Skeletal muscle tissue (tissue), 4 donors: Measurements from ENCODE around the gene MAP4K4. TPM values are rescaled to one million over a fixed set of nuclear protein-coding genes. Genes with fewer than 3 reads are reported as not detected.

Experiments
- H3K27ac ChIP-seq: one replicate; pipeline ENCODE4 v1.7.0; 2013; ENCODE audit warnings: mild to moderate bottlenecking, low read depth, low read length, inconsistent platforms
- H3K27me3 ChIP-seq, 3 donors: one replicate each; pipeline ENCODE4 v1.7.0; 2013; ENCODE audit warnings: low read length in 3 of 3; ENCODE audit not compliant: control insufficient read depth in 3 of 3, insufficient read depth in 3 of 3
- H3K36me3 ChIP-seq, 3 donors: one replicate each; pipeline ENCODE4 v1.7.0; 2013; ENCODE audit warnings: low read length in 3 of 3; ENCODE audit not compliant: control insufficient read depth in 3 of 3, insufficient read depth in 3 of 3
- H3K4me1 ChIP-seq, 3 donors: one replicate each; pipeline ENCODE4 v1.7.0; 2013; ENCODE audit warnings: low read length in 3 of 3, mild to moderate bottlenecking in 3 of 3; ENCODE audit not compliant: control insufficient read depth in 3 of 3, insufficient read depth in 3 of 3
- H3K4me3 ChIP-seq, 3 donors: one replicate each; pipeline ENCODE4 v1.7.0; 2013; ENCODE audit warnings: low read length in 3 of 3
- H3K9ac ChIP-seq, 3 donors: one replicate each; pipeline ENCODE4 v1.7.0; 2013; ENCODE audit warnings: low read length in 3 of 3, mild to moderate bottlenecking in 3 of 3, moderate library complexity in 2 of 3, low read depth in 1 of 3
- H3K9me3 ChIP-seq, 3 donors: one replicate each; pipeline ENCODE4 v1.7.0; 2013; ENCODE audit warnings: low read length in 3 of 3; ENCODE audit not compliant: control insufficient read depth in 3 of 3
- total RNA-seq: library from RNA; depleted of rRNA; stranded (reverse); fragments of >200 nt; gene quantifications from one replicate; pipeline ENCODE4 v1.2.3, GENCODE V29; 2014
- donor health status: Osteomylitis.

The MAP4K4 gene
- total RNA-seq, 1 donor from 2014 or later = 77.2 TPM

- H3K9ac ChIP-seq = no peak overlapping the region
- H3K9me3 ChIP-seq = no peaks in the 10 kb centered on the region
- no peak overlapping the region for H3K27ac ChIP-seq
- no peaks in the 10 kb centered on the region for H3K27me3 ChIP-seq
- H3K4me1 ChIP-seq = no peaks in the 10 kb centered on the region
- no peak overlapping the region for H3K4me3 ChIP-seq
- H3K36me3 ChIP-seq = peaks cover 48 to 69% (median 68%) of the 10 kb centered on the region in 3 donors
These were observed 171.0 kb downstream of the MAP4K4 start for GRCh38 chr2:101868525-101868924.

DNA sequence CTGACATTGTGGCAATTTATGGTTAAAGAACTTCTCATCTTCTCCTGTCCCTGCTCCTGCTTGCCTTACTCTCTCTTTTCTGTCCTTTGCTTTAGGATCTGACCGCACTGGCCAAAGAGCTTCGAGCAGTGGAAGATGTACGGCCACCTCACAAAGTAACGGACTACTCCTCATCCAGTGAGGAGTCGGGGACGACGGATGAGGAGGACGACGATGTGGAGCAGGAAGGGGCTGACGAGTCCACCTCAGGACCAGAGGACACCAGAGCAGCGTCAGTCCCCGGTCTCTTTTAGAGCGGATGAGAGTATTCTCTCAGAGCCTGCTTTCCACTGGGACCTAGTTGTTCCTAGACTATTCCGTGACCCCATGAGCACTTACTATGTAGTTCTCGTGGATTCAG is 172.0 kb downstream of the MAP4K4 start:
- Histone ChIP-seq H3K27ac (no peak overlapping the region), H3K4me1 (no peaks in the 10 kb centered on the region), H3K36me3 (peaks cover 55 to 76% (median 73%) of the 10 kb centered on the region in 3 donors), H3K4me3 (no peak overlapping the region), H3K9me3 (no peaks in the 10 kb centered on the region), H3K27me3 (no peaks in the 10 kb centered on the region), H3K9ac (no peak overlapping the region)

DNA sequence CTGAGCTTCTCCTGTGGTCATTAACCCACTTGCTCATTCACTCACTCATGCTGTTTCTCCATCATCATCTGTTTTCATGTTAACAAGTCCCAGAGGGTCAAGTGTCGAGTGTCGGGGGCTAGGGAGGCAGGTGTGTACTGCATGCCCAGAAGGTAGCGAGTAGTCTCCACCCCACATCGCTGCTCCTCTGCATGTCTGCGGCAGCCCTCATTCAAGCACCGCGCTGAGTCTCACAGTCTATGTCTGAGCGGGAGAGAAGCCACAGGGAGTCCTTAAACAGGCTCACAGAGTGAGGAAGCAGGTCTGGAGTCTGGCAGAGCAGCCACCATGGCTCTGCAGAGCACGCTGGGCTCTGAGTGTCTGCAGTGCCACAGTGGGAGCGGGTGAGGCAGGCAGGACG is 172.9 kb downstream of the MAP4K4 start:
- Histone ChIP-seq H3K27ac (no peak overlapping the region), H3K4me1 (no peaks in the 10 kb centered on the region), H3K9me3 (no peaks in the 10 kb centered on the region), H3K27me3 (no peaks in the 10 kb centered on the region), H3K4me3 (no peak overlapping the region), H3K9ac (no peak overlapping the region), H3K36me3 (peaks cover 50 to 81% (median 75%) of the 10 kb centered on the region in 3 donors)

DNA sequence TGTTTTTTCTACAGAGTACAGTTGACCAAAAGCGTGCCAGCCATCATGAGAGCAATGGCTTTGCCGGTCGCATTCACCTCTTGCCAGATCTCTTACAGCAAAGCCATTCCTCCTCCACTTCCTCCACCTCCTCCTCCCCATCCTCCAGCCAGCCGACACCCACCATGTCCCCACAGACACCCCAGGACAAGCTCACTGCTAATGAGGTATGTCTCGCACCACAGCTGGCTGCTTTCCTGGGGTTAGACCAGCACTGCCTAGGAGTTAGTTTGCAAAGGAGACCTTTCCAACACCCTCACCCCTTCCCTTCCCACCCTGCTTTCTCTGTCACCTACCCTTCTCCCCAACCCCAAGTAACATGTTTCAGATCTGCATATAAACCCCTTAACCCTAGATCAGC is 174.0 kb downstream of the MAP4K4 start:
- H3K9me3 ChIP-seq = no peaks in the 10 kb centered on the region
- no peaks in the 10 kb centered on the region for H3K27me3 ChIP-seq
- H3K4me3 ChIP-seq = no peak overlapping the region
- H3K27ac ChIP-seq = no peak overlapping the region
- no peaks in the 10 kb centered on the region for H3K4me1 ChIP-seq
- no peak overlapping the region for H3K9ac ChIP-seq
- peaks cover 46 to 78% (median 73%) of the 10 kb centered on the region in 3 donors for H3K36me3 ChIP-seq

DNA sequence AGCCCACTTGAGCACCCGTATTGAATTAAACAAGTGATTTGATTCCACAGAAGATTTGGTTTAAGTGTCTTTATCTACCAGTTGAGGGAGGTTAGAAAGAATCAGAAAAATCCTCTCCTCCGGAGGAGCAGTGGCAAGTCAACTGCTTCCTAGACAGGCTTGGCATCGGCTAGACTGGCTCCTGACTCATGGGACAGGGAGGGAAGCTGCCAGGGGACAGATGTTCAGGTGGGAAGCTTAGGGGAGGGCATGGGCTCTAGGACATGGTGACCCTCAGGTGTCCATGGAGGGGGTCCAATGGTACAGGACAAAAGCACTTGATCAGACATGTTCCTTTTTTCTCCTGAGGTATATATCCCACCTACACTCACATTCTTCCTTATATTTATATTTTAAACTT is 175.0 kb downstream of the MAP4K4 start:
- H3K36me3 ChIP-seq = peaks cover 46 to 75% (median 67%) of the 10 kb centered on the region in 3 donors
- H3K4me3 ChIP-seq = no peak overlapping the region
- no peaks in the 10 kb centered on the region for H3K9me3 ChIP-seq
- no peak overlapping the region for H3K9ac ChIP-seq
- H3K27ac ChIP-seq = no peak overlapping the region
- H3K4me1 ChIP-seq = no peaks in the 10 kb centered on the region
- no peaks in the 10 kb centered on the region for H3K27me3 ChIP-seq

- no peaks in the 10 kb centered on the region for H3K4me1 ChIP-seq
- H3K27ac ChIP-seq = no peak overlapping the region
- peaks cover 44 to 70% (median 62%) of the 10 kb centered on the region in 3 donors for H3K36me3 ChIP-seq
- H3K27me3 ChIP-seq = no peaks in the 10 kb centered on the region
- no peak overlapping the region for H3K9ac ChIP-seq
- no peak overlapping the region for H3K4me3 ChIP-seq
- no peaks in the 10 kb centered on the region for H3K9me3 ChIP-seq
These were observed 176.0 kb downstream of the MAP4K4 start for GRCh38 chr2:101873543-101873942.

- Histone ChIP-seq H3K9ac (no peak overlapping the region), H3K4me1 (no peaks in the 10 kb centered on the region), H3K36me3 (peaks cover 43 to 68% (median 66%) of the 10 kb centered on the region in 3 donors)
These were observed 176.6 kb downstream of the MAP4K4 start for GRCh38 chr2:101874069-101874468.

DNA sequence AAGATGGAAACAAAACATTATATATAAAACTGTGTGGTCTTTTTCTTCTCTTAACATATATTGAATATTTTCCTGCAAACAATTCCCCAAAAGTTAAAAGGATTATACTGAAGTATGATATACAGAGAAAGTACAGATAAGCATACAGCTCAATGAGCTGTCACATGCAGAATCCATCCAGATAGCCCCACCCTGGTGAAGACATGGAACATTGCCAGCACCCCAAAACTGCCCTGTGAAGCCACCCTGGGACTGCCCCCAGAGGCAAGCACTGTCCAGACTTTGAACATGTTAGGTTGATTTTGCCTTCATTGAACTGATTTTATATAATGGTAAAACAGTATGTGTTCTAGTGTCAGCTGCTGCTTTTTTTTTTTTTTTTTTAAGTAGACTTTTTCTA is 182.0 kb downstream of the MAP4K4 start:
- H3K9ac ChIP-seq = no peak overlapping the region
- no peaks in the 10 kb centered on the region for H3K9me3 ChIP-seq
- H3K27ac ChIP-seq = no peak overlapping the region
- H3K4me3 ChIP-seq = no peak overlapping the region
- peaks cover 12 to 37% (median 37%) of the 10 kb centered on the region in 3 donors for H3K36me3 ChIP-seq
- peaks cover 0 to 7% (median 0%) of the 10 kb centered on the region in 3 donors for H3K4me1 ChIP-seq
- H3K27me3 ChIP-seq = no peaks in the 10 kb centered on the region

More at GRCh38 chr2:101874069-101874468, 176.6 kb downstream of the MAP4K4 start:
- Histone ChIP-seq H3K27ac (no peak overlapping the region), H3K27me3 (no peaks in the 10 kb centered on the region), H3K9me3 (no peaks in the 10 kb centered on the region), H3K4me3 (no peak overlapping the region)

GRCh38 chr2:101881131-101881530 is 183.6 kb downstream of the MAP4K4 start:
- Histone ChIP-seq H3K4me1 (peaks cover 0 to 7% (median 0%) of the 10 kb centered on the region in 3 donors), H3K4me3 (no peak overlapping the region), H3K27ac (no peak overlapping the region), H3K27me3 (no peaks in the 10 kb centered on the region), H3K9me3 (no peaks in the 10 kb centered on the region), H3K36me3 (peaks cover 5 to 25% (median 25%) of the 10 kb centered on the region in 3 donors), H3K9ac (no peak overlapping the region)

GRCh38 chr2:101882769-101883307 is 185.3 kb downstream of the MAP4K4 start:
- no peak overlapping the region for H3K27ac ChIP-seq
- H3K4me3 ChIP-seq = no peak overlapping the region
- H3K9me3 ChIP-seq = no peaks in the 10 kb centered on the region
- H3K4me1 ChIP-seq = peaks cover 0 to 7% (median 0%) of the 10 kb centered on the region in 3 donors
- H3K9ac ChIP-seq = no peak overlapping the region
- peaks cover 4 to 33% (median 31%) of the 10 kb centered on the region in 3 donors for H3K36me3 ChIP-seq
- H3K27me3 ChIP-seq = no peaks in the 10 kb centered on the region
